Right kidney (tissue), 1 donor: Measurements from ENCODE around the gene ARVCF.

Source experiments
- DNase-seq: peaks from one replicate; pipeline ENCODE4 v3.0.0-alpha.2; 2016

The ARVCF gene

GRCh38 chr22:20018001-20018400, 1.4 kb upstream of the ARVCF start:
- no peak for DNase-seq

- DNase-seq, result no peak
These were observed 967 bp upstream of the ARVCF start for GRCh38 chr22:20017622-20017958.

- DNase-seq, result peak; percentile 66
These were observed 471 bp downstream of the ARVCF start for GRCh38 chr22:20015971-20016733.

- no peak for DNase-seq
These were observed 1.4 kb downstream of the ARVCF start for GRCh38 chr22:20015187-20015625.

- no peak for DNase-seq
These were observed 2.0 kb downstream of the ARVCF start for GRCh38 chr22:20014526-20015186.

GRCh38 chr22:20013382-20013871, 3.2 kb downstream of the ARVCF start:
- DNase-seq, result peak; percentile 74

GRCh38 chr22:20012741-20013331, 3.8 kb downstream of the ARVCF start:
- DNase-seq, result no peak

GRCh38 chr22:20011993-20012740, 4.5 kb downstream of the ARVCF start:
- DNase-seq, result no peak

GRCh38 chr22:20011123-20011992, 5.3 kb downstream of the ARVCF start:
- DNase-seq, result no peak

- DNase-seq, result no peak
These were observed 6.1 kb downstream of the ARVCF start for GRCh38 chr22:20010307-20011122.

GRCh38 chr22:20009582-20010306, 6.9 kb downstream of the ARVCF start:
- no peak for DNase-seq

- DNase-seq, result no peak
These were observed 7.6 kb downstream of the ARVCF start for GRCh38 chr22:20009018-20009491.

GRCh38 chr22:20008221-20008995, 8.2 kb downstream of the ARVCF start:
- no peak for DNase-seq

- no peak for DNase-seq
These were observed 12.2 kb downstream of the ARVCF start for GRCh38 chr22:20004464-20004863.

- no peak for DNase-seq
These were observed 13.3 kb downstream of the ARVCF start for GRCh38 chr22:20003304-20003703.

GRCh38 chr22:20002636-20003035, 14.0 kb downstream of the ARVCF start:
- no peak for DNase-seq

GRCh38 chr22:20002128-20002527, 14.5 kb downstream of the ARVCF start:
- no peak for DNase-seq

GRCh38 chr22:20001082-20001638, 15.5 kb downstream of the ARVCF start:
- DNase-seq, result no peak
